Epithelial cell of prostate (primary cell): Measurements from ENCODE around the gene FAM180A.
"Not testable (repeated sequence)": the region's sequence is repeated elsewhere in the genome, so short reads cannot be mapped to it uniquely, and the experiment has no call there.

Source experiments
- DNase-seq: peaks from one replicate; pipeline ENCODE4 v3.0.0-alpha.2; 2011; ENCODE audit warnings: low read depth, low spot score
- H3K27ac ChIP-seq: fragments of 450-650 bp; 2 replicates; pipeline ENCODE4 v1.5.1; 2017; ENCODE audit warnings: mild to moderate bottlenecking

The FAM180A gene

GRCh38 chr7:135743907-135744731 is 4.5 kb downstream of the FAM180A start:
- peak overlapping the region; percentile 99 for H3K27ac ChIP-seq
- DNase-seq = no peak

- DNase-seq = no peak
- no peak overlapping the region for H3K27ac ChIP-seq
These were observed 6.2 kb downstream of the FAM180A start for GRCh38 chr7:135742371-135742770.

DNA sequence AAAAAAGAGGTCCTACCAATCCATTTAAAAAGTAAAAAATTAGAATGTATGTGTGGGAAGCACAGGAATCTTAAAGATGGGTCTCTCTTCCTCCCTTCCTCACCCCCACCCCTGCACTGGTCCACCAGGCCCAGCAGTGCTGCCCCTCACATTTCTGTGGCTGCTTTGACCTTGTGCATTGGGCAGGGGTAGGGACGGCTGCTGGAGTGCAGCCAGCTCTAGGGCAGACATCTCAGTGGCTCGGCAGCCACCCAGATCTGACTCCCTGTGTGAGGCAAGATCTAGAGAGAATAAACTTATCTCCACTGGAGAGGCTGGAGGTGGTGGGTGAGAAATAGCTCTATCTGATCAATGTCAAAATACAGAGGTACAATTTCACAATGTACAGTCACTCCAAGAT is 6.7 kb downstream of the FAM180A start:
- no peak overlapping the region for H3K27ac ChIP-seq
- DNase-seq = no peak

DNA sequence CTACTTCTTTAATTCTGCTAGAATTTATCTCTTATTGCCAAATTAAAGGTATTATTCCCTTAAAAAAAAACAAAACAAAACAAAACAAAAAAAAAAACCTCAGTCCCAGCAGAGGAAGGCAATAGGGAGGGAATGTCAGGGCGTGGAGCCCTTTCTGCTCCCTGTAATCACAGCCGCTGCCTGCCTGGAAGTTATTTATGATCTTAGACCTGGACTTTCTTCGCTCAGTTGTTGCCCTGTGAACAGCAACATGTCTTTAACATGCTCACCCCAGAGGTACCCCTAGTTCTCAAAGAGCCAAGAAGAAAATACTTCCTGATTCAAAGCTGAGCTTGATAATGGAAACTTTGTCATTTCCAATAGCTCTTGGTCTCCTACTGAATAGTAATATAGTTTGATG is 7.7 kb downstream of the FAM180A start:
- H3K27ac ChIP-seq = no peak overlapping the region
- no peak for DNase-seq

GRCh38 chr7:135737306-135737647 is 11.3 kb downstream of the FAM180A start:
- not testable (repeated sequence) for DNase-seq, H3K27ac ChIP-seq

DNA sequence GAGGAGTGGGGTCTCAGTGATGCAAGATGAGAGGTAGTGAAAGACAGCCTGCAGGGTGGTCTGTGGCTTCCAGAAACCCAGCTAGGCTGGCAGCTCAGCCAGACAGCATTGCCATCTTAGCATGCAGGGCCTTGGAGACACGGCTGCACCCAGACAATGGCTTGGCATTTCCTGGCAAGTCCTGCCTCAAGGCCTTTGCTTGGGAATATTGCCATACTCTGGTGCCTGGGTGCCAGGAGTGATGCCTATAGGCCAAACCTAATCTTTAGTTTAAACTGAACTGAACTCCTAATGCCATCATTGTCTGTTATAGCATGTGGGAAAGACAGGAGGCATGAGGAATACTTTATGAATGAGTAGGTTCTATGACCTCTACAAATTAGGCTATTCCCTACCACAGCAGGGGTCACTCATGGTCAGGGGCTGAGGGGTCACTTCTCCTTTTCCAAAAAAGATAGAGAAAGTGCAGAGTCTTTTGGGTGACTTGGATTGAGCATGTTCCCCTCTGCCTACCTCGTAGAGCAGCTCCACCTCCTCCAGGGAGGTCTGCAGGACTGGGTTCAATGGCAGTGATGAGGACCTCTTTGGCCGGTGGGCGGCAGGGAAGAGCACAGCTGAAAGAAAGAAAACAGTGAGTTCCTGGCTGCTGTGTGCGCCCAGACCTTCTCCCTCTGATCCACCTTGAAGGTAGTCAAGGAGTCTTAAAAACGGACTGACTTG is 11.9 kb downstream of the FAM180A start:
- no peak overlapping the region for H3K27ac ChIP-seq
- DNase-seq = no peak

DNA sequence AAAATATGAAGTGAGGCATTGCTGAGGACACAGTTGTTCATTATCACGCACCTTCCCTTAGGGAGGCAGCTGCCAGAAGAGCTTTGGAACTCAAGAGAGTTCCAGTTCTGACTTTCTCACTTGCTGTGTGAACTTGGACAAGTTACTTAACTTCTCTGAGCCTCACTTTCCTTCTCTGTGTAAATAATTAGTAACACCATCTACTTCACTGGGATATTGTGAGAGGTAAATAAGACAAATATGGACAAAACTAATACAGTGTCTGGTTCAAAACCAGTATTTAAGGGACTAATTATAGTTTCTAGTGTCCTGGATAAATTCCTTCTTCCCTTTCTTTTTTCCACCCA is 14.3 kb downstream of the FAM180A start:
- no peak for DNase-seq
- no peak overlapping the region for H3K27ac ChIP-seq

GRCh38 chr7:135733603-135734342 is 14.8 kb downstream of the FAM180A start:
- no peak overlapping the region for H3K27ac ChIP-seq
- DNase-seq = no peak

DNA sequence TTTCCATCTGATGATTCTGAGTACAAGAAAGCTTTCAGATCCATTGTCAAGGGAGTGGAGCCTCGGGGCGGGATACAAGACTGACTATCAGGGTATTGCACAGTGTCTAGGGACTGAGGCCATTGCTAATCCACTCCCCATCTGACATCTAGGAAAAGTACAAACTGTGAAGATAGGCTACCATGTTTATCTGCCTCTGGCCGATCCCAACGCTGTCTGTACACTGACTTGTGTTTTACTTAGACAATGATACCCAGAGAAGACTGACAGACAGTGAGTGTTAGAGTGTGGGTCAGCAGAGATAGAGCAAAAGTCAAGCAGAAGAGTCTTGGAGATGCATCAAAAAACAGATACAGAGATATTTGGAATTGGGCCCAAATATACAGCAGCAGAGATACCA is 17.5 kb downstream of the FAM180A start:
- DNase-seq = no peak
- no peak overlapping the region for H3K27ac ChIP-seq

DNA sequence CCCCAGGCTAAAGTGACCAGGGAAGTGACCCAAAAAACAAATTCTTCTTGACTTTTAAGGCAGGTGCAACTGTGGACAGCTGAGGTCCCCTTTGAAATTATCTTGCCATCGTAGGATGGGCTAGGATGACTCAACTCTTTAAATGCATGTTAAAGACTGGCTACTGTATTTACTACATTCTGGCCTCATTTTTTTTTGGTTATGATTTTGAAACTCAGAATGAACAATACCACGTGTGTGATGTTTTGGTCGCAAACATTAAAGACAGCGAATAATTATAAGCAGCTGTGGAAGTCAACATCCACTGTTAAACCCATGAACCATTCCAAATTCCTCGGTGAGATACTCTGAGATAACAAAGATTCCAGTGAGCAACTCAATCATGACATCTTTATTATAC is 19.4 kb downstream of the FAM180A start:
- no peak for DNase-seq
- no peak overlapping the region for H3K27ac ChIP-seq

DNA sequence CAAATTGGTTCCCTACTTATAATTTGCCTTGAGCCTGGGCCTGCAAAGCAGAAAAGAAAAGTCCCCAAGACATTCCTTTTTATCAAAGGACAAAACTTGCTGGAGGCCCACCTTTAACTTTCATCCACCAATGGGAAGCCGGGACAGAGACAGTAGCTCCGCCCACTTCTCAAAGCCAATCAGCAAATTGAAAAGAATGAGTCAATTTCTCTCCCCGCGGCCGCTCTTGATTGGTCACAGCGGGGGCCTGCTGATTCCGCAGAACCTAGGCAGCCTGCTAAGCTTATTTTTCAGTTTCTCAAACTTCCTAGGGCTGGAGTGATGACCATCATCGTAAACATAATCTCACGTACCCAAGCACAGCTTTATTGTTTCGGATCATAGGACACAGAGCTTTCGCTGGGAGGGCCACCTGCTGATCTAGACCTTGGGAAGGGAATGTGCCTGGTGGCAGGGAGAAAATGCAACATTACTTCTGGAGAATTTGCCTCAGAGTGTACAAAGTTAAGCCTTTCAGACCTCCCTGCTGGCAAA is 20.4 kb downstream of the FAM180A start, which contains the start of gene SLC13A4:
Gene SLC13A4 (minus strand): TSS at position 51 of the 534 bp plus-strand sequence. CDS start 690 bp downstream, outside the sequence.
- H3K27ac ChIP-seq = no peak within 1 kb of the TSS
- DNase-seq = no peak

GRCh38 chr7:135726911-135727673 is 21.5 kb downstream of the FAM180A start:
- no peak for DNase-seq
- no peak overlapping the region for H3K27ac ChIP-seq

DNA sequence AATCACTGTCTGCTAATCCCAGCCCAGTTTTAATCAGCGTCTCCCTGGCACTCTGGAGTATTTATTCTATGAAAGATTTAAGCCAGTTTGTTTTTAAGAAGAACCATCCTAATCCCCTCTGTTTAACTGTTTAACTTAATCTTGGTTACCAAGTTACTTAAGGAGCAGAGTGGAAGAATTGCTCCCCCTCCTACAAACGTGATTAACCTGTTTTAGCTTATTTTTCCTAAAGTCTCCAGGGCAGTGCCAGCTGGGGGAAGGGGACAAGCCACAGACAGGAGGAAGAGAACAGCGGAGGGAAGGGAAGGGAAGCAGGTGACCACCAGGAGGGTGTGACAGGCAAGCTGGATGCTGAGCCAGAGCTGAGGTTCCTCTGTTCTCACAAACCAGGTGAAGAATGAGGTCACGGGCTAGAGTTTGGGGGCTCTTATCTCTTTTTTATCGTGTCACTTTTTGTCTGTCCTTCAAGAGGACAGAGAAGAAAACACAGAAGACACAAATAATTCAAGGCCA is 22.3 kb downstream of the FAM180A start:
- DNase-seq = no peak
- H3K27ac ChIP-seq = no peak overlapping the region

- no peak overlapping the region for H3K27ac ChIP-seq
- DNase-seq = no peak
These were observed 25.2 kb downstream of the FAM180A start for GRCh38 chr7:135723411-135723810.

DNA sequence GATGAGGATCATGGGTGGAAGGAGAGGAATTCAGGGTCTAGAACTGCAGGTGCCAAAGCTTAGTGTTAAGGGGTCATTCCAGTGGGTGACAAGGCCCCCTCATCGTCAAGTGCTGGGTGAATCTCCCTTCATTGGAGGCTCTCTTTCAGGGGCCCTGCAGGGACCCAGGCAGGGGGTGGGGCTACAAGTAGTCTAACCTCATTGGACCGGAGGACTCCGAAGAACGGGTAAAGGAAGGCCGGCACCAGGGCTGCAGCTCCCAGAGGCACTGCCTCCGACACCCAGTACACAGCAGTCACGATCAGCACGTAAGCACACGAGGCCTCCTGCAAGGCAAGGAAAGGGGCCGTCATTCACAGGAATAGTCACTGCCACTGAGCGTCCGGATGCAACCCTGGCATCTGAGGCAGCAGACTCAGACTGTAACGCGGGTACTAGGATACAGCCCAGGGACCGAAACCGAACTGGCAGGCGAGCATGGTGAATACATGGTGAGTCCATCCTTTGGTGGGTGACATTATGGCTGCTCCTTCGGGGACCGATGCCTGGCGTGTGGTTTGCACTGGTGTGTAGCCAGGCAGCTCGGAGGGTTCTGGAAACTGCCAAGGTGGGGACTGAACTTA is 27.3 kb downstream of the FAM180A start:
- no peak for DNase-seq
- no peak overlapping the region for H3K27ac ChIP-seq

DNA sequence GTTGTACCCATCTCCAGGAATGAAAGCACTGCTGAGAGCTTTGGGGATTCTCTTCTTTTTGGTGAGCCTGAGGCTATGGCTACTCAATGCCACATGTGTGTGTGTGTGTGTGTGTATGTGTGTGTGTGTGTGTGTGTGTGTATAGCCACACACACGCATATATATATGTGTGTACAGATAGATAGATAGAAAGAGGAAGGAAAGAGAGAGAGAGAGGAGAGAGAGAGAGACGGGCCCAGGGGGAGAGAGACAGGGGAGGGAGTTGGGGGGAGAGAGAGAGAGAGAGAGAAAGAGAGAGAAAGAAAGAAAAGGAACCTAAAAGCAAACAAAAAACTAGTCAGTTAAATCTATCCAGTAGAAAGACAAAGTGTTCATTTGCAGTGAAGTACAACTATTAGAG is 28.9 kb downstream of the FAM180A start:
- DNase-seq = no peak
- H3K27ac ChIP-seq = no peak overlapping the region

- no peak for DNase-seq
- H3K27ac ChIP-seq = no peak overlapping the region
These were observed 29.7 kb downstream of the FAM180A start for GRCh38 chr7:135718794-135719437.

- no peak for DNase-seq
- H3K27ac ChIP-seq = no peak overlapping the region
These were observed 30.4 kb downstream of the FAM180A start for GRCh38 chr7:135718219-135718618.

DNA sequence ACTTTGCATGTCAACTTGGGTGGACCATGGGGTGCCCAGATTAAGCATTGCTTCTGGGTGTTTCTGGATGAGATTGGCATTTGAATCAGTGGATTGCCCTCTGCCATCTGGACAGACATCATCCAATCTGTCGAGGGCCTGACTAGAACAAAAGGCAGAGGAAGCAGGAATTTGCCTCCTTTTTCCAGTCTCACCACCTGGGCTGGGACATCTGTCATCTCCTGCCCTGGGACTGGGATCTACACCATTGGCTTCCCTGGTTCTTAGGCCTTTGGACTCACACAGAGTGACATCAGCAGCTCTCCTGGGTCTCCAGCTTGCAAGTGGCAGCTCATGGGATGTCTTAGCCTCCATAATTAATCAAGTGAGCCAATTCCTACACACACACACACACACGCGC is 30.9 kb downstream of the FAM180A start:
- no peak overlapping the region for H3K27ac ChIP-seq
- no peak for DNase-seq
